AG04450 (cell line): Measurements from ENCODE around the gene ASB10. TPM values are rescaled to one million over a fixed set of nuclear protein-coding genes. Genes with fewer than 3 reads are reported as not detected.

Source experiments
- CTCF ChIA-PET: fragments of 300-600, 350-600 bp; formaldehyde crosslinking; extraction: SDS; loops from one replicate; lab custom pipeline; 2022; ENCODE audit warnings: antibody characterized with exemption, inconsistent platforms; lab: Charles Lee
- POLR2A ChIA-PET: fragments of 350-600 bp; formaldehyde crosslinking; extraction: SDS; loops from one replicate; lab custom pipeline; 2021; ENCODE audit warnings: antibody characterized with exemption, inconsistent platforms; lab: Yijun Ruan, JAX
- DNase-seq: peaks from one replicate; pipeline ENCODE4 v3.0.0-alpha.2; 2011; ENCODE audit warnings: low read depth, low spot score
- H3K27ac ChIP-seq: one replicate; pipeline ENCODE4 v1.5.1; 2012; ENCODE audit warnings: low read depth, low read length, control low read depth
- H3K27me3 ChIP-seq: one replicate; pipeline ENCODE4 v1.6.0; 2012; ENCODE audit warnings: low read length; ENCODE audit not compliant: control insufficient read depth, insufficient read depth
- H3K4me3 ChIP-seq: 2 replicates; pipeline ENCODE4 v1.5.1; 2011; ENCODE audit warnings: mild to moderate bottlenecking, low read depth, low read length, control low read depth
- H3K9me3 ChIP-seq: 2 replicates; pipeline ENCODE4 v1.5.1; 2012; ENCODE audit warnings: low read length; ENCODE audit not compliant: control insufficient read depth, insufficient read depth
- CTCF ChIP-seq: IDR thresholded peaks from 2 replicates; pipeline ENCODE4 v1.5.1; 2011; ENCODE audit warnings: low read depth, low read length, control low read depth, inconsistent platforms
- polyA plus RNA-seq: library from polyadenylated mRNA; depleted of rRNA; stranded (reverse); fragments of >200 nt; gene quantifications from 2 replicates; pipeline ENCODE4 v1.2.3, GENCODE V29; 2011

ASB10 gene
- polyA plus RNA-seq, 1 experiment = not detected

- POLR2A ChIA-PET = no interaction called here
- TF ChIP-seq CTCF = no peak
- Histone ChIP-seq H3K4me3 (no peak overlapping the region), H3K27ac (no peak overlapping the region), H3K27me3 (peaks cover 29% of the 10 kb centered on the region), H3K9me3 (no peaks in the 10 kb centered on the region)
- CTCF ChIA-PET = interaction anchor here (0.6 to 1.9 kb wide), 5 partner anchors 21 to 73 kb away, joined by 3 to 7 read pairs (median 6); no protein-coding TSS in a partner anchor
- no peak for DNase-seq
These were observed 40.3 kb downstream of the ASB10 start for GRCh38 chr7:151146761-151147160.

GRCh38 chr7:151144387-151144786, 42.7 kb downstream of the ASB10 start:
- peaks cover 11% of the 10 kb centered on the region for H3K27me3 ChIP-seq
- DNase-seq = no peak
- POLR2A ChIA-PET = interaction anchor here (0.7 kb wide), 1 partner anchor 105 kb away, joined by 7 read pairs; no protein-coding TSS in a partner anchor
- CTCF ChIA-PET = interaction anchor here (1.0 to 1.5 kb wide), 2 partner anchors 20 to 24 kb away, joined by 3 read pairs; no protein-coding TSS in a partner anchor
- H3K4me3 ChIP-seq = no peak overlapping the region
- H3K9me3 ChIP-seq = no peaks in the 10 kb centered on the region
- no peak for TF ChIP-seq CTCF
- no peak overlapping the region for H3K27ac ChIP-seq

GRCh38 chr7:151143261-151144015, 43.6 kb downstream of the ASB10 start:
- H3K4me3 ChIP-seq = no peak overlapping the region
- CTCF ChIA-PET = interaction anchor here (1.5 kb wide), 1 partner anchor 19 kb away, joined by 3 read pairs; no protein-coding TSS in a partner anchor
- H3K27me3 ChIP-seq = peaks cover 5% of the 10 kb centered on the region
- no peak for DNase-seq
- H3K27ac ChIP-seq = no peak overlapping the region
- TF ChIP-seq CTCF = no peak
- POLR2A ChIA-PET = interaction anchor here (0.9 kb wide), 1 partner anchor 14 kb away, joined by 3 read pairs; no protein-coding TSS in a partner anchor
- no peaks in the 10 kb centered on the region for H3K9me3 ChIP-seq

GRCh38 chr7:151142686-151143040, 44.4 kb downstream of the ASB10 start:
- Histone ChIP-seq H3K4me3 (no peak overlapping the region), H3K9me3 (no peaks in the 10 kb centered on the region), H3K27me3 (no peaks in the 10 kb centered on the region), H3K27ac (no peak overlapping the region)
- no peak for DNase-seq
- CTCF ChIA-PET = no interaction called here
- POLR2A ChIA-PET = interaction anchor here (0.9 kb wide), 1 partner anchor 13 kb away, joined by 3 read pairs; no protein-coding TSS in a partner anchor
- no peak for TF ChIP-seq CTCF
